GM18505 (cell line): ENCODE data around the gene SLCO3A1.

Experiments
- ATAC-seq: cut with Tn5 transposase; IDR thresholded peaks from one replicate; pipeline ENCODE4 v1.9.1; 2021; ENCODE audit not compliant: unreplicated experiment
- POLR2A ChIP-seq: IDR thresholded peaks from 4 replicates; pipeline ENCODE4 v1.6.1; 2011; ENCODE audit warnings: borderline replicate concordance; ENCODE audit not compliant: insufficient read depth, insufficient read length; ENCODE audit errors: extremely low read depth

The SLCO3A1 gene

GRCh38 chr15:92017882-92018534 is 164.5 kb downstream of the SLCO3A1 start:
- no peak for TF ChIP-seq POLR2A
- no peak for ATAC-seq

DNA sequence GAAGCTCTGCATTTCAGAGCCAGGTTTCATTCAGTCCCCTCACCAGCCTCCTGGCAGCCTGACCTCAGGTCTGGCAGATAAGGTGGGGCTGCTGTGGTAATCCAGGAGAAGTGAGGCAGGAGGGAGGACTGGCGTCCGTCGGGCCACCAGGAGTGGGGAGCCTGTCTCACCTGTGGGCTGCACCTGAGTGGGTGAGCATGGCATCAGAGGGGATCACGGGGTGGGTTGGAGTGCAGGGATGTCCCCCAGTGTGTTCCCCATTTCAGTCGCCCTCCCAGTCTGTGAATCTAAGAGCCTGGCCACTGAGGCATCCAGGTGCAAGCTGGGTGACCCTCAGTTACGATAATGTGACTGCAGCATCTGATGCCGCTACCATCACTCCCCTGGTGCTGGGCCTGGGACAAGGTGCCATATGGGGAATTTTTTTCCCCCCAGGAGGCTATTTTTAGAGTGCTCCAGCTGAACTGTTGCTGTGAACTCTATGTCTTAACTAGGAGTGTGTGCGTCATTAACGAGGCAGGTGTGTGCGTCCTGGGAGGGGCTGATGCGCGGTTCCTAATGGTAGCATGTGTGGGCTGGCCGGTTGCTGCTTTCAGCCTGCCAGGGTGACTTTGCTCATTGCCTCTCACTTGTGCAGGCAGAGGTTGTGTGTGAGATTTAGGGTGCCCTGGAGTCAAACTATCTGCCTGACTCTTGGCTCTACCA is 165.2 kb downstream of the SLCO3A1 start:
- TF ChIP-seq POLR2A: no peak
- ATAC-seq: no peak

- ATAC-seq: no peak
Measured at GRCh38 chr15:92019706-92020105, 166.2 kb downstream of the SLCO3A1 start.

GRCh38 chr15:92020207-92020606 is 166.7 kb downstream of the SLCO3A1 start:
- no peak for ATAC-seq
- TF ChIP-seq POLR2A: no peak

More at GRCh38 chr15:92019706-92020105, 166.2 kb downstream of the SLCO3A1 start:
- TF ChIP-seq POLR2A: no peak

- TF ChIP-seq POLR2A: no peak
- no peak for ATAC-seq
Measured at GRCh38 chr15:92020804-92021203, 167.3 kb downstream of the SLCO3A1 start.

GRCh38 chr15:92021792-92022191 is 168.3 kb downstream of the SLCO3A1 start:
- ATAC-seq: no peak
- TF ChIP-seq POLR2A: no peak

- no peak for ATAC-seq
- no peak for TF ChIP-seq POLR2A
Measured at GRCh38 chr15:92023965-92024364, 170.5 kb downstream of the SLCO3A1 start.

DNA sequence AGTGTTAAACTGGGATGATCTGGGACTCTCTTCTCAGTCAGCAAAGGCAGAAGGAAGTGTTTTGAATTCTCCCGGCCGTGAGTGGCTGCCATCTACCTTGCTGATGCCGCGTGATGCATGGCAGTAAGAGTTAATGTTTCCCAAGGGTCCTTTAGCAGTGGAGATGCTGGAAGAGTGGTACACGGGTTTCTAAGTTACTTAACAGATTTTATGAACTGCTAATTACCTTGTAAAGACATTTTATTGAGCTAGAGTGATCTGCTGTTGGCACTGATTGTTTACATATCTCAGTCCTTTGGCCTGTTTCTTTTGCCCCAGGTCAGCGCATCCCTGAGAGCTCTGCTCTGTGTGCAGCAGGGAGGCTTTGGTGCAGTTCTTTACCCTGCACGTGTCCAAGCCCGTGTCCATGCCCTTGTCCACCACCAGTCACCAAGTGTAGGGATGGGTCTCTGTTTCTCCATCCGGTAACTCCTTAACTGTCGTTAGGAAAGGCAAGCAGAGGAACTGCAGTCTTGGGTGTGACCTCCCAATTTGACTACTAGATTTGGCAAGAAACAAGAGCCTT is 172.3 kb downstream of the SLCO3A1 start:
- no peak for ATAC-seq
- no peak for TF ChIP-seq POLR2A

DNA sequence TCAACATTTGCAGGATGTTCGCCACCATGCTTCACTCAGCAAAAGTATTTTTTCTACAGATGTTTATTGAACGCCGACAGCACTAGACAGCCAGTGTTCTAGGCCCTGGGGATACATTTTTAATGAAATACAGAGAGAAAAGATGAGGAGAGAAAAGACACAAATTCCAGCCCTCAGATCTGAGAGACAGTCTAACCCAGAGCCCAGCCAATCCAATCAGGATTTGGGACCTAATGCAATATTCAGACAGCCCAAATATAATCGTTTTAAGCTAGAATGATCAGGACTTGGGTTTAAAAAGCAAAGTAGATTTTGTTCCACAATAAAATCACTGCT is 174.8 kb downstream of the SLCO3A1 start:
- no peak for TF ChIP-seq POLR2A
- no peak for ATAC-seq

- no peak for TF ChIP-seq POLR2A
- ATAC-seq: no peak
Measured at GRCh38 chr15:92029767-92030166, 176.3 kb downstream of the SLCO3A1 start.

- ATAC-seq: no peak
- TF ChIP-seq POLR2A: no peak
Measured at GRCh38 chr15:92033314-92033713, 179.8 kb downstream of the SLCO3A1 start.

- ATAC-seq: no peak
- no peak for TF ChIP-seq POLR2A
Measured at GRCh38 chr15:92033723-92034122, 180.2 kb downstream of the SLCO3A1 start.

- ATAC-seq: no peak
- no peak for TF ChIP-seq POLR2A
Measured at GRCh38 chr15:92034227-92034626, 180.7 kb downstream of the SLCO3A1 start.

DNA sequence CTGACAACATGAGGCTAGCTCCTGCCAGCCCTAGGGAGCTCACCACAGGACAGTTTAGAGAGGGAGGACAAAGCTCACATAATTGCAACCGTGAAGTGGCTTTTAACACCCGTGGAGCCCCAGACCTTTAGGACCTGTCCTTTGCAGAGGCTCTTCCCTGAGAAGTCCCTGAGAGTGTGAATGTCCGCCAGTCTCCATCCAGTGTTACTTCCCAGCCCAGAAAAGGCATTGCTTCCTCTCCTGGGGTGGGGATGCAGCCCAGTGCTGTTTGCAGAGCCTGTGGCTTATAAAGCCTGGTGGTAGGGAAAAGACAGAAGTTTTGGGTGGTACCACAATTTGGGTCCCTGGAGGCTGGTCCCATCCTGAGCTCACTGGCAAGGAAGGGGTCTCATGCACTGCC is 182.0 kb downstream of the SLCO3A1 start:
- no peak for ATAC-seq
- no peak for TF ChIP-seq POLR2A
